SKM-1 treated with dmso at 0.1 percent for 144 hours (cell line): ENCODE results near the gene BMP3.
A peak's percentile ranks its signal among the peaks of the same experiment; 100 is the strongest.

Experiments used
- DNase-seq: peaks from one replicate; lab custom pipeline; 2025; ENCODE audit not compliant: unreplicated experiment; lab: John Stamatoyannopoulos, UW

Gene BMP3

DNA sequence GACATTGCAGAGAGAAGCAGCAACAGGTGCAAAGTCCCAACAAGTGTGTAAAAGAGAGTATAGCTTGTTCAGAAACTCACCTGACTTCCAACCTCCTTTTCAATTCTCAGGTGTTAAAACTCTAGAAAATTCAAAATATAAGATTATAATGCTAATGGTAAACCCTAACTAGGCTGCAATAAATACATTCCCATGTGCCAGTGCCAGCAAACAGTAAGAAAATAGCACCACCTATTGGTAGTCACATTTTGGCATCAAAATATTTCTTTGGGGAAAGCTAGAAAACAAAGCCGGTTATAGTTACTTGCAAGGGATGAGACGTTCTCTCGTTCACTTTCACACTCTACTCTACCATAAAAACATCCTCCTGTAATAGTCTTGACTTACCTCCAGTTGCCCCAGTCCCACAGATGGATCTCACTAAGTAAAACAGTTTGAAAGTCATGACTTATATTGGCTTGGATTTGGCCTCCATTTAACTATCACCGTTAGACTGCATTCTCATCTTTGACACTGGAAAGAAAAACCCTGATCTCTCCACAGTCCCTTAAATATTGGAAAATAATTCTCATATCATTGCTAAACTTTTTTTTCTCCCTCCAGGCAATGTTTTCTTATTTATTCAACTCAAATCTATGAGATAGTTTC lies 9.6 kb downstream of the BMP3 start:
- peak; percentile 20 for DNase-seq

DNA sequence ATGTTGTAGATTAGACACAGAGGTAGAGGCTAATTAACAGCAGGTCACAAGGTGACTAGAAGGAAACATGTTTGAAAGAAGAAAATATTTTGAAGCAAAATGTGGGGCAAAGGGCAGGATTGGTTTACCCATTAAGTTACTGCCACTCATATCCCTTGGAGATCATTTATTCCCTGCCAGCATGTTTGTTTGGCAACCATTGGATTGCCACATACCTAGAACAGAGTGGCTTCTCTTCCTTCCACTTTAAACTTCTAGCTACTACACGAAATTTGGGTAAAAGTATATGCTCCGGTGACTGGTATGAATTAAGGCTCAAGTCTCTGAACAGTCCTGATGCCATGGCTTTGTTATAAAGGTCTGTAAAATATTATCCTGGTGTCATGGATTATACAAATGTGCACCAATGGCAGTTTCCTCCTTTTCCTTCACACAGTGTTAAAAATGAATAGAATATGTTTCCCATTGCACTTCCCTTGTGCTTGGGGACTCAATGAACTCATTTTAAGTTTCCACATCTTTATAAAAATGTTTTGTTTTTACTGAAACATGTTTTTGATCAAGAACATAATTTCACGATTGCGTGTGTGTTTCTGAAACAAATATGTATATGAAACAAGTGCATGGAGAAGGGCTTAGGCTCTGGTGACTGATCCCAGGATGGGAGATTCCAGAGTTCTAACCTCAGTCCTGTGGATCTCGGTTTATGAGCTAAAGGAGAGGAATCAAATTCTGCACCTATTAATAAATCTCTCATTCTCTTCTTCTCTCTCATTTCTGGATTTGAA lies 12.3 kb downstream of the BMP3 start:
- no peak for DNase-seq

DNA sequence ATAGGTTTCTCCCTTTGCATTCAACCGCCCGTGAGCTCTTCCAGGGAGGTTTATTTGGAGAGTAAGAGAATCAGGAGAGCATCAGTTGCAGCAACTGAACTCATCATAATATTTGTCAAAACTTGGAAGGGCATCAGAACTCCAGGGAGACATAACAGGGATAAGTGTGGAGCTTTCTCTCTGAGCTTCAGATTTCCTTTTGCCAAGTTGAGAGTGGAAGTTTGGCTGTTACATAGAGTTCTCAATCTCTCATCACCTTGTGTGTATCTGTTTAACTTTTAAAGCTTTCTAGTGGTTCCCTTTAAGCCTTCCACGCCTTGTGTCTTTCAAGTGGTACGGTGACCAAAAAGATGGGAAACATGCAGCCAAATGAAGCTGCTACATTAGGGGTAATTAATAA lies 18.8 kb downstream of the BMP3 start:
- DNase-seq: no peak

DNA sequence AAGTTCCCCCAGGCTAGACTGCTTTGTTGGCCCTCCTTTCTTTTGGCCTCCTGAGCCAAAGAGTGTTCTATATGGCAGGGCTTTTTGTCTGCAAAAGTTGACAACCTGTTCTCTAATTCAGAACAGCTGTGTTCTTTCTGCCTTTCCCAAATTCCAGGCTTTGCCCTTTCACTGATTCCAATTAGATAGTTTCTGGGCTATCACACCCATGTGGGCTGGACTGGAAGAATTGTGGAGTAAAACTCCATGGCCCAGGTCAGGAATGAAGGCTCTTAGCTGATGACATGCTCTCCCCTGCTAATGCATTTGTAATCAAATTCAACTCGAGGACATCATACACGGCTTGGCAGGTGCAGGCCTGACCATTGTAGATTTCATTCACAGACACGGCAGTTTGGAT lies 19.4 kb downstream of the BMP3 start:
- no peak for DNase-seq

DNA sequence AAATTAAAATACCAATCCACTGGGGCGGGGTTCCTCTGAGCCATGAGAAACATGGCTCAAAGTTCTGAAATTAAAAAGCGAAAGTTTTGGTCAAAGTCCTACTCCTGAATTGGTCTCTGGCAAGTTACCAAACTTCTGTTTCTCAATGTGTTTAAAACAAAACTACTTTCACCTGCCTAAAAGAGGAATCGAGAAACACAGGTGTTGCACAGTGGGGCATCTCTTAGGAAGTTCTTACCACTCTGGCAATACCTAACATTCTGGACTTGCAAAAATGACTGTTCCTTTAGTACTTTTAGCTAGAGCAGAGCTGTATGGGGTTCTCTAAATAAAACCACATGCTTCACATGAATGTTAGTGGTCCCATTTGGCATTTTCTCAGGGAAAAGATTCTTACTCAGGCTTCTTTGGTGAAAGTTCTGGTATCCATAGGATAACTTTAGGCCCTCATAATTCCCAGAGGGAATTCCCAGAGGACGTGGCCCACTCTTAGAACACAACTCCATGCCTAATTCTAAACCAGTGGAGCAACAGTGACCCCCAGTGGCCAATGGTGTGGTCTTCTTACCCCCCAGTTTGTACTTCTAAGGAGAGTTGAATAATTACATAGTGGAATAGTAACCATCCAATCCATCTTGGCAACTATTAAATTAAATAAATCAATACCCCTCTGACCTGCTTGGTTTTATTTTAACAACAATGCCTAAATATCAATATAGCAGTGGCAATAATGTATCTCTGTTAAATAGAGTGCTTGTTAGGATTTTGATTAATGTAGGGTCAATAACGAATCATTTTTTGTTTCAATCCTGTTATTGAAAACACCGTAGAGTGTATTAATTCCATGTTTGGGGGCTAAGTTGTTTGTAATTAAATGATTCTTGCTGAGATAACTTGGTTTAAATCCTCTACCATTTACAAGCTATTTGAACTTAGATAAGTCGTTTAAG lies 21.9 kb downstream of the BMP3 start:
- DNase-seq: peak; percentile 29

DNA sequence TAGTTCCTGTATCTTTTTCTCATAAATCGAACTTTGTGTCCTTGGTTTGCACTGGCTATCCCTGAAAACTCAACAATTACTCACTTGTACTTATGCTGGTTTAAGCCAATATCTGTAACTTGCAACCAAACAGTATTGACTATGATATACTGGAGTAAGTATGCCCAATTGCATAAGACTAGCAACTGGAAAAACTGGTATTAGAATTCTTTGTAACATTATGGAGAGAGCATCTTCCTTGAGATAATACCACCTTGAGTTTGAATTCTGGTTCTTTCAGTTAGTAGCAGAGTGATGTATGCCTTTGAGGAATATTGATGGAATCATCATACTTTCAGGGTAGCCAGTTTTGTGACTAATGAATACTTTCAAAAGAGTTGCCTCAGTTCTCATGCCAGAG lies 28.1 kb downstream of the BMP3 start:
- no peak for DNase-seq

DNA sequence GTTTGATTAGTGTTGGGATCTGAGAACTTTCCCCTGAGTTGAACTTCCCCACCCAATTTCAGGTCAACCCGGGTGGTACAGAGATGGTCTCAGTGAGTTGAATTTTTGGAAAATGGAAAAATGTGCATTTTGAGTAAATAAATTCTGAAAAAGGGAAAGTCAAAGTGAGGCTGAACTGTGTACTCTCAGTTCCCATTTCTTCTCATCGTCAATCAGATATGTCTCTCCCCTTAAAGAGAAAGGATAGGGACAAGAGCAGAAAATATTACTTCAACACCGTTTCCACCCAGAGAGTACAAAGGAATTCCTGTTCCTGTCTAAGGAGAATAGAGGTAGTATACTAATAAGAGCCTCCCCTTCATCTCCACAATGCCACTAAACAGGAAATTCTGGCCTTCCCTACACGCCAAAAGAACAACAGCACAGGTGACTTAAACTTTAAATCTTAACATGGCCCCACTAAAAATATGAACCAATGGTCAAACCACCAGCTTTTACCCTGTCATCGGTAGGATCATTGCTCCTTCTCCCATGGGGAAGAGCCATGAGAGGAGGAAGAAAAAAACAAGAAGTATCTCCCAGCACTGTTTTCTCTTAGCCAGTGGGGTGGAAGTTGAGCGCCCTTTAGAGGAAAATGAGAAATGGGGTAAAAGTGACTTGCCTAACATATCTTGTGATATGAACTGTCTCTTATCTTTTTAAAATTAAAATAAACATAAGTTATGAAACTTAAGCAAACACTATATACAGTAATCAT lies 30.3 kb downstream of the BMP3 start:
- DNase-seq: peak; percentile 11

DNA sequence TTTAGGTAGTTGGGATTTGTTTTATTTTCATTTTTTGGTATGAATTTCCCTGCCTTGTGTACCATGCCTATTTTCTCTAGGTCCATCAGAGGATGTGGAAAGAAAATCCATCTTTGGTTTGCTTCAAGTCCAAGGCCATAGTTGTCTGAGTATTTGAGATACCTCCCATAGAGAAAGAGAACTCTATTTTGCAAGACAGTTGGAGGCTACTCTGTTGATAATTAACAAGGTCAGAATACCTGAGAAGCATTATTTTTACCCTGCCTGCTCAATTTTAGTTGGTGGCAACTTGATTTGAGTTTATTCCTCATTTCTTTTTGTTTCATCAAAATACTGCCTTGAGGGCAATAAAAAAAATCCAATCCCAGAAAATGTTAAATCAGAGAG lies 30.8 kb downstream of the BMP3 start:
- no peak for DNase-seq

DNA sequence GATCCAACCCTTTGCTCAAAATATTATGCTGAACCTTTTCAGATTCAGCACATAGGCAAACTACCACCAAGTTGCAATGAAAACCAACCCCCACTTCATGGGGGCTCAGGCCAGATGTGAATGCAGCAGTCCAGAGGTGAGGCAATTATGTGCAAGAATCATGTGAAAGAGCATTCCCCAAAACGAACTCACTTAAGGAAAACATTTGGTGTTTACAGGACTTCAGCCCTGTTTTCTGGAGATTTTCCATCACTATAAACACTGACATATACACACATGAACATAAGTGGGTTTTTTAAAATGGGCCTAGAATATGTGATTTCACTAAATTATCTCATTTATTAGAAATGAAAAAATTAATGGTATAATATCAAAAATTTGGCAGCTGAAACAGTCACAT lies 31.5 kb downstream of the BMP3 start:
- no peak for DNase-seq

DNA sequence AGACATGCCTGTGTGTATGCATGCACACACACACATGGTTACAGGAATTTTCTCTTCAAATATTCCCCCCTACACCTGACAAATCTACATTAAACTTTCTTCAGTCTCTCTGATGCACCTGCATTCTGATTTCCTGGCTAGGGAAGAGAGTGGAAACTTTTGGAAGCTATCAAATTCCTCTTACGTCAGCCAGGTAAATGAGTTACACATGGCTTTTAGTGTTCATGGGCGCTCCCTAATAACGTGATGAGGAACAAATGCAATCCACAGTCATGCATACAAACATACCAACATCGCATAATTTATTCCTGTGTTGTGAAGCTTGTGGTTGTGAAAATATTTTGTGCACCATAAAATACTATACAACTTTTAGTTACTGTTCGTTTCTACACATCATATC lies 34.9 kb downstream of the BMP3 start:
- no peak for DNase-seq

DNA sequence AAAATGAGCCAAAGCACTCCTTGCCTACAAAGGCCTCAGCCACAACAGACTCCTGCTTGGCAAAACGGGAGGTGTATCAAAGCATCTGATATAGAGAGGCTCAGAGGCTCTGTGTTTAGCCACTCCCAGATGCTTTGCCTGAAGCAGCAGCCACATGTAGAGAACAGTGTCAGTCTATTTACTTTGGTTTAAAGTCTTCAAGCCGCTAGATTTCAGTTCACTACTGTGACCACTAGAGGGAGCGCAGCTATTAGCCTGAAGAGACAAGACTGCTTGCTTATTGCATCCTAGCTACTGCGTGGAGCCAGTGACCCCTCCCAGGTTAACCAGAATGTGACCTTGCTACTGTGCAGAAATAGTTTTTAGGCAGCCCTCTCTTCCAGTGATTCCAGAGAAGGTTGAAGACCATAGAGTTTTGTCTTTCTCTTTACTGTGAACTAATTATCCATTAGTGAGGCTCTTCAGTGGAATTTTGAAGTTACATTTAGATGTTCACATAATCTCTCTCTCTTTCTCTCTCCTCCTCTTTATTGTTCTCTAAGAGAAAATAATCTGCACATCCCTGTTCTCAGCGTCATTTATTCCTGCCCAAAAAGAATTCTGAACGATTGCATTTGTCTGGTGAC lies 39.3 kb downstream of the BMP3 start:
- DNase-seq: peak; percentile 77

DNA sequence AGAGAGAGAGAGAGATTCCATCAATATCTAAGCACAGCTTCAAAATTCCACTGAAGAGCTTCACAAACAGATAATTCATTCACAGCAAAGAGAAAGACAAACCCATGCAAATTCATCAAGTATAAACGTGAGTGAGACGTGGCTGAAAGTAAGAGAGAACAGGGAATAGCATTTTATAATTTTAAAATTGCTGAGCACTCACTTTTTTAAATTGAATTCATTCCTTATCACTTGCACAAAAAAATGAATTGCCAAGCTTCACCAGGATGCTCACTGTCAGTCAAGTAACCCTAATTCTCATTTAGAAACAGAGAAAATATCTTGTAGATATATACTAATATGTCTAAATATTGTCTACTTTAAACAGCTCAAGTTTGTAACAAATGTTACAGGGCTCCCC lies 40.5 kb downstream of the BMP3 start:
- no peak for DNase-seq

DNA sequence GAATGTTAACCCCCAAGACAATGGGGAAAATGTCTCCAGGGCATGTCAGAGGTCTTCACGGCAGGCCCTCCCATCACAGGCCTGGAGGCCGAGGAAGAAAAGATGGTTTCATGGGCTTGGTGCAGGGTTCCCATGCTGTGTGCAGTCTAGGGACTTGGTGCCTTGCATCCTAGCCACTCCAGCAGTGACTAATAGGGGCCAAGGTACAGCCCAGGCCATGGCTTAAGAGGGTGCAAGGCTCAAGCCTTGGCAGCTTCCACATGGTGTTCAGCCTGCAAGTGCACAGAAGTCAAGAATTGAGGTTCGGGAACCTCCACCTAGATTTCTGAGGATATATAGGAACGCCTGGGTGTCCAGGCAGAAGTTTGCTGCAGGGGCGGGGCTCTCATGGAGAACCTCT lies 50.6 kb downstream of the BMP3 start:
- DNase-seq: no peak

DNA sequence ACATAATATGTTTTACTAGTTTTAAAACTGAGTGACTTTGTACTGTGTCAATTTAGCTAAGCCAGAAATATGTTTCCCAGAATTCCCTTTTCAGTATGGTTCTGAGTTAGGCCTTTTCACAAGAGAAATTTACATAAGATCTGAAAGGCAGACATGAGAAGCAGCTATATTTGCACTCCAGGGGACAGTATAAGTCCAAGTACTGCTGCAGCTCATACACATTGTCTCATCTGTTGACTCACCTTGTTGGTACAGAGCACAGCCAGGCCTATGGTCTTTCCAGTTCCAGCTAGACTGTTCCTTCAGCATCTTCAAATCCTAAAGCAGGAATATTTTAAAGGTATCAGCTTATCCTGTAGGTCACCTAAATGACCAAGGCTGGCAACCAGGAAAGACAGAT lies 53.5 kb downstream of the BMP3 start:
- no peak for DNase-seq

DNA sequence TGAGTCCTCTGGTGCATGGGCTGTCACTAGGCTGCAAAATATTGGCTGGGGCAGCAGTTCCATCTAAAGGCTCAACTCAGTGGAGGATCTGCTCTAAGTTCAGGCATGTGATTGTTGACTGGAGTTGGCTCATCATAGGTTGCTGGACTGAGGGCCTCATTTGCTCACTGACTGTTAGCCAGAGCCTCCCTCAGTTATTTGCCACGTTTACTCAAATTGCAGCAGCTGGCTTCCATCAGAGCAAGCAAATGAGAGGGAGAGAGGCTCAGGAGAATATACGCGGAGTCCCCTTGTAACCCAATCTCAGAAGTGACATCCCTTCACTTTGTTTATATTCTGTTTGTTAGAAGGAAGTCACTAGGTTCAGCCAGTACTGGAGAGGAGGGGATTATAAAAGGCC lies 54.1 kb downstream of the BMP3 start:
- DNase-seq: no peak

DNA sequence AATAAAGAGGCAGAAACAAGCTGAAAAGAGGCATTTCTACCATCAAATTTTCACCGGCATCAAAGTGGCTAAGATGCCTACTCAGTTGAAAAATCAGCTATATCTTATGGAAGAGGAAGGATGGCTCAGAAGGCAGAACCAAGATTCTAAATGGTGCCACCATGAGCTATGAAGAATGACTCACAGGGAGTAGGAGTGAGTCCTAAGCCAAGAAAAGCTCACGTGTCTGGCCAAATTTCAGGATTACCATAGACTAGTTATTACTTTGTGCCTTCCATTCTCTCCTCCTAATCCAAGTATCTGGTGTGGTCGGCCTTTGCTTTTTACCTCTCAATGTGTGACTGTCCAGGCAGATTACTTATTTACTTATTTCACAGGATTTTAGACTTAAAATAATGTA lies 54.8 kb downstream of the BMP3 start:
- DNase-seq: no peak

DNA sequence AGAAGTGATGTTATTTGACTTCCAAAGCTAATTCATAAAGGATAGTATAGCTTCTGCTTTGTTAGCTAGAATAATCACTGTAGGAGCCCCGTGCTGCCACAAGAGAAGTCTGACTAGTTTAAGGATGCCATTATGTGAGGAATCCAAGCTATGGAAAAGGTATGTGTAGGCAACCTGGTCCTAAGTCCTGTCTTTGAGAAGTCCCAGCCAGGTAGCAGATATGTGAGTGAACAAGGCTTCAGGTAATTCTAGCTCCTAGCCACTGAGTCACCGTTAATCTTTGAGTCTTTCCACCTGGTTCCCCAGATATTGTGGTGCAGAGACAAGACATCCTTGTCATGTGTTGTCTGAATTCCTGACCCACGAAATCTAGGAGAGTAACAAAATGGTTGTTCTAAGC lies 55.5 kb downstream of the BMP3 start:
- no peak for DNase-seq

DNA sequence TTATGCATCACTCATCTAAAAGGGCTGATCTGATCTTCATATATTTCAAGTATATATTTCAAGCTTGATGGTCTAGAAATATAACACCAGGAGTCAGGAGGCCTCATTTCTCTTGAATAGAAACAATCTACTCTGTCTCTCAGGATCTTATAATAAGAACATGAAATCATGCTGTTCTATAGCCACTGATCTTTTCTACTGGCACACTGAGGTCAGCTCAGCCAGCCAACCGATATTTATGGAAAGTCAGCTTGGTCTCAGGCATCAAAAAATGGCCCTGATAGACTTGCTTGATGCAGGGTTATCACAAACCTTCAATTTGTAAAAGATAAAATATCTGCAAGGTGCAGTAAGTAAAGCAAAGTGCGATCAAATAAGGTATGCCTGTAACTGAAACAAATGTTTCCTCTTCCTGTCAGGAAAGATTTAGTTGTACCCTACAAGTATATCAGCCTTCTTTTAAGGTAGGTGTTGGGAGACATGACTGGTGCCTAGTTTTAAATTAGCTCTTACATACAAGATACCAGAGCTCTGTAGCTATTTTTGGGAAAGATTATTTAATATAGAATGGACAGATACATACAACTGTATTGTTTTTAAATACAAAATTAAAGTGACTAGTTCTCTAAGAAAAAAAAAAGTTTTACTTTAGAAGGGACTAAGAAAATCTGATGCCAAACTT lies 63.4 kb downstream of the BMP3 start:
- DNase-seq: no peak

DNA sequence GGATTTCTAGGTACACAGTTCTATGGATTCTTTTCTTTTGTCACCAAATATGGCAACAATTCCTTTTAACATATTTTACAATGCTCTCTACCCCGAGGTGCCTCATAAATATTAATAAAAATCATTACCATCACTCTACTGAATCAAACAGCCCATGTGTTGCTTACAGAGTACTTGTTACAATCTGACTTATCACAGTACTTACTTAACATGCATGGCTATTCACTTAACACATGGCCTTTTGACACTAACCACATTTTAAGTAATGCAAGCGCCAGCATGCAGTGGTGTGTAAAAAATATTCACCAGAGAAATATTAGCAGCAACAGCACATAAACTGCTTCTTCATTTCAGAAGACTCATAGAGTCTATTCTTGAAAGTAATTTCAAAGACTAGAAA lies 64.9 kb downstream of the BMP3 start:
- no peak for DNase-seq

DNA sequence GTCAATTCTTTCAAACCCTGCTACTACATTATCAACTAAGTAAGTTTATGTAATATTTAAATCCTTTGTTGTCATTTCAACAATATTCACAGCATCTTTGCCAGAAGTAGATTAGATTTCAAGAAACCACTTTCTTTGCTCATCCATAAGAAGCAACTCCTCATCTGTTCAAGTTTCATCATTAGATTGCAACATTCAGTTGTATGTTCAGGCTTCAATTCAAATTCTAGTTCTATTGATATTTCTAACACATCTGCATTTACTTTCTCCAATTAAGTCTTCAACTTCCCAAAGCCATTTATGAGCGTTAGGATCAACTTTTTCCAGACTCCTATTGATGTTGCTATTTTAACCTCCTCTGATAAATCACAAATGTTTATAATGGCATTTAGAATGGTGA lies 66.1 kb downstream of the BMP3 start:
- no peak for DNase-seq
